ENCODE data around the gene THSD4. TPM values are rescaled to one million over a fixed set of nuclear protein-coding genes. Genes with fewer than 3 reads are reported as not detected.

THSD4 gene
- total RNA-seq, 1 experiment from 2014 or later, result 65.4 TPM

- intact Hi-C loops (cut with micrococcal nuclease; ENCODE audit: unreplicated experiment), result no loop called here
- CTCF ChIA-PET, result no interaction called here
- H3K27me3 ChIP-seq (ENCODE audit: control insufficient read depth, insufficient read depth, low read length), result no peaks in the 10 kb centered on the region
These were observed 72.3 kb downstream of the THSD4 start for GRCh38 chr15:71187526-71187925.

GRCh38 chr15:71189718-71190117, 74.4 kb downstream of the THSD4 start:
- Histone ChIP-seq H3K4me3 (ENCODE audit: low read depth in 2 of 2, low read length in 2 of 2) (no peak overlapping the region), H3K27ac (ENCODE audit: low read length) (no peak overlapping the region), H3K9me3 (ENCODE audit: control insufficient read depth, insufficient read depth, low read depth, low read length) (no peaks in the 10 kb centered on the region), H3K4me1 (ENCODE audit: control insufficient read depth, insufficient read depth, low read length) (no peaks in the 10 kb centered on the region), H3K36me3 (ENCODE audit: control insufficient read depth, insufficient read depth, low read length) (no peaks in the 10 kb centered on the region), H3K27me3 (ENCODE audit: control insufficient read depth, insufficient read depth, low read length) (no peaks in the 10 kb centered on the region)
- BruUV-seq (replicated peaks), result no TSS peak
- no peak for DNase-seq (ENCODE audit: low read depth, low spot score)
- intact Hi-C loops (cut with micrococcal nuclease; ENCODE audit: unreplicated experiment) (no loop called here), in situ Hi-C loops (cut with HindIII; ENCODE audit: low pct_unique_long_range_greater_than_20kb, low sequenced_read_pairs) (no loop called here)
- TF ChIP-seq CTCF (IDR thresholded peaks at IDR 0.05) (no peak), POLR2AphosphoS5 (IDR thresholded peaks at IDR 0.05; ENCODE audit: low read depth, low read length) (no peak), TCF7L2 (IDR thresholded peaks at IDR 0.05; ENCODE audit: low read depth, low read length) (no peak), REST (IDR thresholded peaks at IDR 0.05; ENCODE audit: insufficient read depth in 1 of 2, low read depth in 2 of 2, low read length in 1 of 2) (no peak), SIN3A (IDR thresholded peaks at IDR 0.05; ENCODE audit: borderline replicate concordance, insufficient read depth, low read depth, low read length) (no peak)
- POLR2A ChIA-PET, result no interaction called here
- no peak for ATAC-seq
- CTCF ChIA-PET, result no interaction called here

More at GRCh38 chr15:71187526-71187925, 72.3 kb downstream of the THSD4 start:
- BruUV-seq (replicated peaks), result no TSS peak
- Histone ChIP-seq H3K4me1 (ENCODE audit: control insufficient read depth, insufficient read depth, low read length) (no peaks in the 10 kb centered on the region), H3K27ac (ENCODE audit: low read length) (no peak overlapping the region), H3K4me3 (ENCODE audit: low read depth in 2 of 2, low read length in 2 of 2) (no peak overlapping the region), H3K36me3 (ENCODE audit: control insufficient read depth, insufficient read depth, low read length) (no peaks in the 10 kb centered on the region), H3K9me3 (ENCODE audit: control insufficient read depth, insufficient read depth, low read depth, low read length) (no peaks in the 10 kb centered on the region)
- no peak for DNase-seq (ENCODE audit: low read depth, low spot score)
- TF ChIP-seq POLR2AphosphoS5 (IDR thresholded peaks at IDR 0.05; ENCODE audit: low read depth, low read length), result no peak
- no peak for TF ChIP-seq CTCF (IDR thresholded peaks at IDR 0.05)
- no peak for TF ChIP-seq SIN3A (IDR thresholded peaks at IDR 0.05; ENCODE audit: borderline replicate concordance, insufficient read depth, low read depth, low read length)
- TF ChIP-seq TCF7L2 (IDR thresholded peaks at IDR 0.05; ENCODE audit: low read depth, low read length), result no peak
- TF ChIP-seq REST (IDR thresholded peaks at IDR 0.05; ENCODE audit: insufficient read depth in 1 of 2, low read depth in 2 of 2, low read length in 1 of 2), result no peak
- POLR2A ChIA-PET, result no interaction called here
- in situ Hi-C loops (cut with HindIII; ENCODE audit: low pct_unique_long_range_greater_than_20kb, low sequenced_read_pairs), result no loop called here
- no peak for ATAC-seq
